Measurements from ENCODE around the gene RBM5. TPM values are rescaled to one million over a fixed set of nuclear protein-coding genes. Genes with fewer than 3 reads are reported as not detected.

Gene RBM5
- total RNA-seq, 1 experiment from 2014 or later, result 42.3 TPM

DNA sequence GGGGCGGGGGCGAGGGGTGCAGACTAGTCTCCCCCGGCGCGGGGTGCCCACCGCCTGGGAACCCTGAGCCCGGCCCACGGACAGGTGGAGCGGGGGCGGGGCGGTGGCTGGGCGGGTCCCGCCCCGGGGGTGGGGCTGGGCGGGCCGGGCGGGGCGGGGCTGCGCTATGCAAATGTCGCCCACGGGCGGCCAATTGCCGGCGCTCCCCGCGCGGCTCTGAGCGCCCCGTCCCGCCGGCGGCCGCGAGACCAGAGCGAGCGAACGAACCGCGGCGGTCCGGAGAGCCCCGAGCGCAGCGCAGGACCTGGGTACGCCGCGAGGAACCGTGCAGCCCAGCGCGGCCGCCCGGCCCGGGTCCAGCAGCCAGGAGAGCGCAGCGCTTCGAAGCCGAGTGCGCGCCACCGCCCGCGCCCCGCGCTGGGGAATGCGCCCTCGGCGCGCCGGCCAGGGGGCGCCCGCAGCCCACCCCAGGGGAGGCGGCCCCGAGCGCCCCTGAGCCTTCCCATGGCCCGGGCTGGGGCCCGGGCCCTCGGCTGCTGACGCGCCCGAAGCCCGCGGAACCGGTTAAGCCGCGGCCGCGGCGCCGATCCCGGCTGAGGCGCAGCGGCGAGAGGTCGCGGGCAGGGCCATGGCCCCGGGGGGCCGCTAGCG, 66.2 kb downstream of the RBM5 start, which contains the start of gene SEMA3F:
Gene SEMA3F, plus strand, starts transcription at position 485 of the 651 bp plus-strand sequence. CDS start 4,299 bp downstream, outside the sequence.
- in situ Hi-C loops (cut with HindIII; ENCODE audit: low pct_unique_long_range_greater_than_20kb, low sequenced_read_pairs), result no loop called here
- peak; percentile 60 for DNase-seq (ENCODE audit: low read depth)

DNA sequence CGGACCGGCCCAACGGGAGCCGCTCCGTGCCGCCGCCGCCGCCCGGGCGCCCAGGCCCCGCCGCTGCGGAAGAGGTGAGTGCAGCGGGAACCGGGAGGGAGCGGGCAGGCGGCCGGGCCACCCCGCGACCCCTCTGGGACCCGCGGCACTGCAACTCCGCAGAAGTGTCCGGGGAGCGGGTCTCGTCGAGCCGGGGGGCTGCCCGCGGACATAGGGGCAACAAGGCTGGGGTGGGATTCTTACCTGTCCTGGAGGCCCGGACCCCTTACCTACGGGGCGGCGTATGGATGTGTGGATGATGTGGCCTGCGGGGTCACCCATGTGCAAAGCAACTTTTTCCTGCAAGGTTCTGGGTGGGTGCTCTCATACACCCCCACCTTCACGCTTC, 66.8 kb downstream of the RBM5 start:
- in situ Hi-C loops (cut with HindIII; ENCODE audit: low pct_unique_long_range_greater_than_20kb, low sequenced_read_pairs), result no loop called here
- DNase-seq (ENCODE audit: low read depth), result no peak

DNA sequence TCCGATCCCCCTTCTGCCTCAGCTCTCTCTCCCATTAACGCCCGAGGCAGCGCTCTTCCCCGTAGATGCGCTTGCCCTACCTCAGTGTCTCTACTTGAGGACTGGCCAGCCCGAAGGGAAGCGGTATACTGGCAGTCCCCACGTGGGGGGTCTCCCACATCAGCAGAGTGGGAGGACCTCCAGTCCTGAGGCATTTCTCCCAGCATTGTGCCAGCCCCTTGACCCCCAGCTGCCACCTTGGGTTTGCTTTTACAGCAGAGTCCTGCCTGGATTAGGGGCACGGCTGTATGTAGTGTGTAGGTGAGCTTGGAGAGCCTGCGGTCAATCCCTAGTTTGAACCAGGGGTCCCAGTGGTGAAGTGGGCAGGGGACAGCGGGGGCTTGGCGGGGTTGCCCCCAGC, 67.2 kb downstream of the RBM5 start:
- in situ Hi-C loops (cut with HindIII; ENCODE audit: low pct_unique_long_range_greater_than_20kb, low sequenced_read_pairs), result no loop called here
- peak; percentile 62 for DNase-seq (ENCODE audit: low read depth)

DNA sequence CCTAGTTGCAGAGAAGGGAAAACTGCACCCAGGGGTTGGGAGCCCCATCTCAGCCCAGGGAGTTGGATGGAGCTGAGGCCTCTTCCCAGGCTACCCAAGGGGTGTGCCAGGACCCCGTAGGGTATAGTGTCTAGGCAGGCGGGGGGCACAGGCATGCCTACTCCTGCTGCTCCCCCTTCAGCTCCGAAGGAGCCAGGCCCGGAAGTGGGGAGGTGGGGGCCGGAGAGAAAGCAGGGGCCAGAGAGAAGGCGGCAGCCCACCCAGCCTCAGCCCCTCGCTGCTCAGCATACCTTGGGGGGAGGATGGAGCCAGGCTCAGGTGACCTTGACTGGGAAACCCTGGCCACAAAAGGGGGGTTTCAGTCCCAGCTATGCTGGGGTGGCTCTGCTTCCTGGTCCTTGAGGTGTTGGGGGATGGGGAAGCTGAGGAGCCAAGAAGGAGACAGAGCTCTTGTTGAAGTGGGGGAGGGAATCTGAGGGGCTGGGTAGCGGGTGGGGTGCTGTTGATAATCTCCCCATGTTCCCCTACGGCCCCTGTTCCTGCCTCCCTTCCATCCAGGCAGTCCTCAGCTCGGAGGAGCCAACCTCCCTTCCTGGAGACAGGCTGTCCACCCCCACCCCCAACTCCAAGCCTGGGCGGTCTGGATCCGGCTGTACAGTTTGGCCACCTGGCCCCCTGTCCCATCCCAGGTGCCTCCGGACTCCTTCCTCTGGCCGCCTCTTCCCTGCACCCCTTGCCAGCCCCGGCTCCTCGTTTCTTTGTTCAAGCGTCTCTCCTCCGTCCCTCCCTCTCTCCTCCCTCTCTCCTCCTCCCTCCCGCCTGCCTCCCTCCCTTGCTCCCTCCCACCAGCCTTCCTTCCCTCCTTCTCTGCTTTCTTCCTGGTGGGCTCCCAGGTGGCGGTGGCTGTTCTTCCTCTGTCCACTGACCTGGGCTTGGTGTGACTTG, 68.1 kb downstream of the RBM5 start:
- DNase-seq (ENCODE audit: low read depth), result peak; percentile 62
- in situ Hi-C loops (cut with HindIII; ENCODE audit: low pct_unique_long_range_greater_than_20kb, low sequenced_read_pairs), result no loop called here

DNA sequence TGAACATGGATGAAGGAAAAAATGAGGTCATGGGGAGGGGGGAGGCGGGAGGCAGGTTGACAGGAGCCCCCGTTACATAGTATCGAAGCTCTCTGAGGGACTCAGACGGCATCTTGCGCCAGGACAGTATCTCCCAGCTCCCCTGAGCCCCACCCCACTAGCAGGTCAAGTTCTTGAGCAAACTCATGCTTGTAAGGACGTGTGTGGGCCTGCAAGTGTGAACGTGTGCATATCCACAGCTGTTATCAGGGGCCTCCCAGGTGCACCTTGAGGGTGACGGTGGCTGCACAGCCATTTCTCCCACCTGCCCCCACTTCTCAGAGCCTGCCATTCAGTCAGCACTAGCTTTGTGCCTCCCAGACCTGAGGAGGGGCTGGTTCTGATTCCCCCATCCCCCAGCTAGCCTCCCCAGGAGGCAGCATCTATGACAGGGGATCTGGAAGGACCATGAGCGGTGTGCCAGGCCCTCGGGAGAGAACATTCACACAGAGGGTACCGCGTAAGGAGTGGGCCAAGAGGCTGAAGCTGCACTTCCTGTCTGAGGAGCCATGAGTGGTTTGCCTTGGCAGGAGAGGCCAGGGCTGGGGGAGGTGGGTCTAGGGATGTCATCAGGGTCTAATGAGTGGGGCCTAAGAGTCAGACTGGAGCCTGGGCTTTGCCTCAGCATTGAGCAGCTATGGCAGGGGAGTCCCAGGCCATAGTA, 69.3 kb downstream of the RBM5 start:
- no peak for DNase-seq (ENCODE audit: low read depth)

DNA sequence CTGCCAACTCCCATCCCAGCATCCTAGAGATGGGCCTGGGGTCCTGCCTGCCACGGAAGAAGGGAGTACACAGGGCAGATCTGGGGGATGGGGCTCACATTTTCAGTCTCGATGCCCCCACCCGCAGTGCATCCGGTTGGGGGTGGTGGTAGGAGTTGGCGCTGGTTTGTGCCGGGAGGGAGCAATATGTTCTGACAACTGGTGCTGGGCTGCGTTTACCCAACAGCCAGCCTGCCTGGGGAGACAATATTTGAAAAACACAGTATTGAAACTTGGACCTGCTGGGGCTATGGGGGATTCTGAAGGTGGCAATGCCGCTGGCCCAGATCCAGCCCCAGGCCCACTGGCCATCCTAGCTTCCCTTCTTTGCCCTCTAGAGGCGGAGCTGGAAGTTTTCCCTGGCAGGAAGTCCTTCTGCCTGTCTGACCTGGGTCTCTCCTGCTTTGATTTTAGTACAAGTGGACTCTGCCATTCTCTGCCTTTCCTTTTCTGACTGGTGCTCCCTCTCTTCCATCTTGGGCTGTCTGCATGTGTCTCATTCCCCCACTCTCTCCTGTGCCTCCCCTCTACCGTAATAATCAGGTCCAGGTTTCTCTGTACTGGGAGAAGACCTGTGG, 69.9 kb downstream of the RBM5 start:
- no peak for DNase-seq (ENCODE audit: low read depth)
- in situ Hi-C loops (cut with HindIII; ENCODE audit: low pct_unique_long_range_greater_than_20kb, low sequenced_read_pairs), result no loop called here

More for the DNA sequence above, 69.3 kb downstream of the RBM5 start:
- in situ Hi-C loops (cut with HindIII; ENCODE audit: low pct_unique_long_range_greater_than_20kb, low sequenced_read_pairs), result no loop called here

DNA sequence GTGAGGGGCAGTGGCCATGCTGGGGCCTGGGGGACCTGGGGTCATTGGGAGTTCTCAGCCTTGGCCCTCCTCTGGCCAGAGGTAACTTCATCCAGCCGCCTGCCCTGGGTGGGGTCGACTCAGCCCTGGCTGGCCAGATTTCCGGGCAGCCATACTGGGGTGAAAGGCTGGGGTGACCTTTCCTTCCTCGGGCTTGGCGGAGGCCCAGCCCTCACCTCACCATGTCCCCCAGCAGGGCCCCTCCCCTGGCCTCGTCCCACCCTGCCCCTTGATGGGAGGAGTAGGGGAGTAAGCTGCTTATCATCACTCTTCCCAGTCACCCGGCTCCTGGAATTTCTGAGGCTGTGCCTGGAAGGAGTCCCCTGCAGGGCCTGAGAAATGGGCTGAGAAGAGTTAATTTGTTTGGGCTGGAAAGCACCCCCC, 71.9 kb downstream of the RBM5 start:
- in situ Hi-C loops (cut with HindIII; ENCODE audit: low pct_unique_long_range_greater_than_20kb, low sequenced_read_pairs), result no loop called here
- no peak for DNase-seq (ENCODE audit: low read depth)

DNA sequence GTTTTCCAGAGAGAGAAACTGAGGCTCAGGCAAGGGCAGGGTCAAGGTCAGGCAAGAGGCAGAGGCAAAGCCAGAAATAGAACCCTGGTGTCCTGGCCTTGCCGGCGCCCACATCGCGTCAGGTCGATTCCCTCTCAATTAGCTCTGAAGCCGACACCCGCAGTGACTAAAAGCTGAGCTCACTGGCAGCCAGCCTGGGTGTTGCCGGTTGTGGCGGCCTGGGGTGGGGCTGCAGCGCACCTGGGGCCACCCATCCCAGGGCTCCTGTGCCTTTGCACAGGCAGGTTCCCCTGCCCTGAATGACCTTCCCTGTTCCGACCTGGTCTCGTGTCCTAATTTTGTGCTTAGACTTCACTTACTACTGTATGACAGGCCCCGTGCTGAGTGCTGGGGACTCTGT, 72.6 kb downstream of the RBM5 start:
- in situ Hi-C loops (cut with HindIII; ENCODE audit: low pct_unique_long_range_greater_than_20kb, low sequenced_read_pairs), result no loop called here
- no peak for DNase-seq (ENCODE audit: low read depth)

DNA sequence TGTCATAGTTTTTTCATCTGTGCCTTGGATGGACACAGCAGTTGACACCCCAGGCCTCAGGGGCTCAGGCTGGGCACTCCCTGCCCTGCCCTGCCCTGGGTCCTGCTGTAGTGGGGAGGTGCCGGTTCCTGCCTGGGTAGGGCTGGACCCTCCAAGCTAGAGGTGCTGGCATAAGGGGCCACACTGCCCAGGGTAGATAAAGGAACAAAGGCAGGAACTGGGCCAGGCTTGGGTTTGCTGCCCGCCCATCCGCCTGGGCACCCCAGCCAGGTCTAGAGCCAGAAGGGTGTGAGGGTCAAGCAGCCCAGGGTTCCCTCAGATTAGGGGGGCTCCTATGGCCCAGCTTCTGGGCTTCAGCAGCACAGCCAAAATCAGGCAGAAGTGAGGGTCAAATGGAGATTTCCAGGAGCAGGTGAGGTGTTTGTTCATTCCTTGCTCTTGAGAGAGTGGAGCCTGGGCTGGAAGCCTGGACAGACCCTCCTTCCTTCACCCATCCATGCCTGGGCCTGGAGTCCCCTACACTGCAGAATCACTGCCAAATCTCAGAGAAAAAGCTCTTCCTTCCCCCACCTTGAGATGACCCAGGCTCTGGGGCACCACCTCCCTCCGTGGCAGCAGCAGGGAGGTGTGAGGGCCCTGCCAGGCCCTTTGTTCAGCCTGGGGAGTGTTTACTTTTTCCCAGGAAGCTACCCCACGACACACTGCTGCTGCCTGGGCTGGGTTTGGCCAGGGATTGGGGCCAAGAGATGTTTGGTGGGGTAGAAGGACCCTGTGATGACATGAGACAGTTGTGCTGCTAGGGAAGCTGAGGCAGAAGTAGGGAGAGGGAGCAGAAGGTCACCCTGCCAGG, 73.5 kb downstream of the RBM5 start:
- in situ Hi-C loops (cut with HindIII; ENCODE audit: low pct_unique_long_range_greater_than_20kb, low sequenced_read_pairs), result no loop called here
- no peak for DNase-seq (ENCODE audit: low read depth)

DNA sequence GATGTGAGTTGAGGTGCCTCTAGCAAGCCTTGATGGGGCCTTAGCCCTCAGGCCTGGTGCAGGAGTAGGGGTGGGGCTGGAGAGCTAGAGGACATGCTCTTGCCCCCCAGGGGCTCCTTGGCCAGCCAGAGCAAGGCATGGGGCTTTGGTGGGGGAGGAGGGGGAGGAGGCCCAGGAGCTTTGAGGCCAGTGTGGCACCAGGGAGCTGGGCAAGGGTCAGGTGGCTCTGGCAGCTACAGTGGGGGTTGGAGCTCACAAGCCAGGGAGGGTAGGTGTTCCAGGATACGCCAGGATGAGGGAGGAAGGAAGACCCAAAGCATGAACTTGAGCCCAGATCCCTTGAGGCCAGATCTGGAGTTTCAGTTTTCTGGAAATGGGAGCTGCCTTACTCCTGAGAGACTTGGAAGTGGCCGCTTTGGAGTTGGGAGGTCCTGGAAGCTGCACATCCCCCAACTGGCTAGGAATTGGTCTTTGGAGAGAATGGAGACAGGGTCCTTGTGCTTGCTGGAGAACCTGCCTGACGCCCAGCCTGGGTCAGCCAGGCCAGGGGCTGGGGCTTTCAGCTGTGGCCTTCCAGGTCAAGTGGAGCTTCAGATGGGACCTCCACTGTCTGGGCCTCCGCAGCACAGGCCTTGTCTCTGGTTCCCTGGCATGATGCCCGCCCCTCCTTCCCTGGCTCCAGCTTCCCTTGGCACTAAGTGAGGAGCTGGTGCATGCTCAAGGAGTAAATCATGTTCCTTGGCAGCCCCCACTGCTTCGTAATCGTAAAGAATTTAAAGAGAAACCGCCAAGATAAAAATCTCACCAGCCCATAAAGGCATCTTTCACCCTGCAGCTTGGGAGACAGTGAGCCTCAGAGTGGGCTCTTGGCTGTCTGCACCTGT, 75.1 kb downstream of the RBM5 start:
- peak; percentile 70 for DNase-seq (ENCODE audit: low read depth)
- in situ Hi-C loops (cut with HindIII; ENCODE audit: low pct_unique_long_range_greater_than_20kb, low sequenced_read_pairs), result no loop called here

DNA sequence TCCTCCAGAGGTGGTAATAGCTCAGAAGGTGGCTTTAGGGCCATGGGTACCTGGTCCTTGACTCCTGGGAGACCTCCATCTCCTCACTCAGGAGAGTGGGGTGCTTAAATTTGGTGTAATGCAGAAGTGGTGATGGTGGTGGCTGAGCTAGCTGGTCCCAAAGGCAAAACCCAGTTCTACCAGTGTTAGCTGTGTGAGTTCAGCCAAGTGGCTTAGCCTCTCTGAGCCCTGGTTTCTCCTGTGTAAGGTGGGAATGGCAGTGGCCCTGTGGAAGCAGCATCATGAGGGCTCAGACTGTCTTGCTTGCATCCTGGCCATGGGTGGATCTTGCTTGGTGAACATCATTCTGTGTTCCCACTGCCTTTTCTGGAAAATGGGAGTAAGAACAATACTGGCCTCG, 75.8 kb downstream of the RBM5 start:
- in situ Hi-C loops (cut with HindIII; ENCODE audit: low pct_unique_long_range_greater_than_20kb, low sequenced_read_pairs), result no loop called here
- DNase-seq (ENCODE audit: low read depth), result no peak

DNA sequence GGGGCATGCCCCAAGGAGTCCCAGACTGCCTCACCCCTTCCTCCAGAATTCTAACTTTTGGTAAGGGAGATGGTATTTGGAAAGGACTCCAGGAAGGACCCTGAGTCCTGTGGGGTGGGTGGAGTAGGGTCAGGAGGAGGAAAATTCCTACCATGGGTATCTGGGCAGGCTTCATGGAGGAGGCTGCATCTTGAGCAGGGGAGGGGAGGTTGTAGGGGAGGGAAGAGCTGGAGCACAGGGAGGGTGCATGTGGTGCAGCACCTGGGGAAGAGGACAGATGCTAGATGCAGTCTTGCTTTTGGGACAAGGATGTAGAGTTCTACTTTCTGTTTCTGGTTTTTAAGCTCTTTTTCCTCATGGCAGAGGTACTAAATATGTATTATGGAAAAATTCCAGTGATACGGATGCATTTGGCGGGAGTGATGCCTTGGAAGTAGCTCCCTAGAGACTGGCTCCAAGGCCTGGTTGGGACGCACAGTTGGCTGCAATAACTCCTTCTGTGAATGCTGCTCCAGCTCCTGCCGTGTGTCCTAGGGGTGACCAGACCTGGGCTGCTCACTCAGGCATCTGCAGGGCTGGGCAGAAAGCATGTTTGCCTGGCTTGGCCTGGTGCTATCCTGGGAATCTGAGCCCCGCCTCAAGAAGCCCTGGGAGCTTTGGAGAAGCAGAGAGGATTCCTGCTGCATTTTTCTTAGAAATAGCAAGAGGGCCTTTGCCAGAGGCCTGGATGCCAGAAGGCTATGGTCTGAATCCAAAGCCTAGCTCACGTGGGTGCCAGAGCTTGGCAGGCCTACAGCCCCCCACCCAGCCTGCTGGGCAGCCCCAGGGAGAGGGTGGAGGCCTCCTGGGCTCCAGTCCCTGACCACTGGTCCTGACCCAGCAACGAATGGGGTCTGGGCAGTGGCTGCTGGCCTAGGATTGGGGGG, 76.5 kb downstream of the RBM5 start:
- DNase-seq (ENCODE audit: low read depth), result peak; percentile 73
- in situ Hi-C loops (cut with HindIII; ENCODE audit: low pct_unique_long_range_greater_than_20kb, low sequenced_read_pairs), result no loop called here

DNA sequence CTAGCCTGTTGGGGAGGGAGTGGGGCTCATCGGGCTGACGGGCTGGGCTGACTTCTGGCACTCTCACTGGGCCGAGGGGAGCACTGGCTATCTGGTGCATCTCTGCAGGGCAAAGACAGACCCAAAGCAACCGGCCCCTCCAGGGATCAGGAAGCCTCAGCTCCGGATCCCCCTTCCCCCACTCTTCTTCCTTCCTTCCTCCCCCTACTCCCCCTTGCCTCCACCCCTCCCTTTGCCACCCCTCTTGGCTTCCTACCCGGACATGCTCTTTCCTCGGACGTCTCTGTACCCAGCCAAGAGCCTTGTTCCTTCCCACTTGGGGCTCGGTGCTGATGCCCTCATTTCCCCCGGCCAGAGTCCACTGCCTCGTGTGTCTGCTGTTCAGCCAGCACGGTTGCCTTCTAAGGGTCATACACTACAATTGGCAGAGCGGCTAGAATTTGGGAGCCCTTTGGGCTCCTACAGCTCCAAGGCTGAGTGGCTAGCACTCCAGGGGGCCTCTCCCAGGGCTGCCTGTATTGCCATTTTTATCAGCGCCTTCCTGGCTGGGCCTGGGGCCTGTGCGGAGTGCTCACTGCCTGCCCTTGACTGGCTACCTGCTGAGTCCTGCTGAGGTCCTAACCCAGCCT, 77.3 kb downstream of the RBM5 start:
- DNase-seq (ENCODE audit: low read depth), result no peak
- in situ Hi-C loops (cut with HindIII; ENCODE audit: low pct_unique_long_range_greater_than_20kb, low sequenced_read_pairs), result no loop called here

DNA sequence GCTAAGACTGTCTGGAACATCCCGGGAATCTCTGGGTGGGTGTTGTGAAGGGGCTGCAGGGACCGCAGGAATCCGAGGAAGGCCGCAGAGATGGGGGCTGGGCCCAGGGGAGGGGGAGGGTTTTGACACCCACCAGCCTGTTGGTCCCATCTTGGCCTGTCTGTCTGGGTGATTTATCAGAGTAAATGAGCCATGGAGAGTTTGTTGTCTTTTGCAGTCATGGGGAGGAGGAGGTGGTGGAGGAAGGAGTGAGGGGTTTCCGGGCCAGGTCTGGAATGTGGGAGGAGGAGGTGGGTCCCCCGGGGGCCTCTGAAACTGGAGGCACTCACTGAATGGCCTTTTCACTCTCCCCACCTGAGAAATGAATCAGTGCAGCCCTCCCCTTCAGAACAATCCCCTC, 77.9 kb downstream of the RBM5 start:
- in situ Hi-C loops (cut with HindIII; ENCODE audit: low pct_unique_long_range_greater_than_20kb, low sequenced_read_pairs), result no loop called here
- DNase-seq (ENCODE audit: low read depth), result peak; percentile 94

DNA sequence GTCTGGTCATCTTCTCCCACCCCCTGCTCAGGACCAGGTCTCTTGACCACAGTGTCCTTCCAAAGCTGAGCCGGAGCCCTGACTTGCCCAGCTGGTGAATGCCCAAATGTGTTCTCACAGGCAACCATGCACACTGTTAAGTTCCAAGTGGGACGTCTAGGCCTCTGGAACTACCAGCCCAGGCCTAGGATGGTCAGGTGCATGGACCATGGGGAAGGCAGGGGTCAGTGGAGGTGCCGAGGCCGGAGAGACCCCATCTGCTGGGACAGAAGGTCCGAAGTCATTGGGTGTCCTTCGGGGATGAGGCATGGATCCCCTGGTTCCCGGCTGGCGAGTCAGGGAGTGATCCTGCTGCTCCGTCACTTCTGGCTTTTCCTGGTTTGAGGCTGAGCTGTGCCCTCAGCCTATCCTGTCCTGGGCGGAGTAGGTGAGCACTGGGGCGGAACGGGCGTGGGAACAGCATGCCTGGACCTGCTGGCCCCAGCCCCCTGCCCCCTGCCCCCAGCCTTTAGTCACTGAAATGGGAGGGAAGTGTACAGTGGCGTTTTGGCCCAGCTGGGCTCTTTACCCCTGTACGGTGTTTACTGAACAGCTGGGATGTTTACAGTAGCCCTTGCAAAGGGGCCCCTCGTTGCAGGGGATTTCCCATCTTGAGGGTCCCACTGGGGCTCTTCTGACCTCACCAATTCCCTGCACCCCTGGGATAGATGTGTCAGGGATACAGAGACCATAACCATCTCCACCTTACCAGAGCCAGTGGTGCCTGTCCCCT, 78.5 kb downstream of the RBM5 start:
- DNase-seq (ENCODE audit: low read depth), result peak; percentile 90
- in situ Hi-C loops (cut with HindIII; ENCODE audit: low pct_unique_long_range_greater_than_20kb, low sequenced_read_pairs), result no loop called here

All from Caki2 (cell line).